ENCODE measurements around the gene HINT3.
"Not testable (repeated sequence)": the region's sequence is repeated elsewhere in the genome, so short reads cannot be mapped to it uniquely, and the experiment has no call there.

The HINT3 gene

DNA sequence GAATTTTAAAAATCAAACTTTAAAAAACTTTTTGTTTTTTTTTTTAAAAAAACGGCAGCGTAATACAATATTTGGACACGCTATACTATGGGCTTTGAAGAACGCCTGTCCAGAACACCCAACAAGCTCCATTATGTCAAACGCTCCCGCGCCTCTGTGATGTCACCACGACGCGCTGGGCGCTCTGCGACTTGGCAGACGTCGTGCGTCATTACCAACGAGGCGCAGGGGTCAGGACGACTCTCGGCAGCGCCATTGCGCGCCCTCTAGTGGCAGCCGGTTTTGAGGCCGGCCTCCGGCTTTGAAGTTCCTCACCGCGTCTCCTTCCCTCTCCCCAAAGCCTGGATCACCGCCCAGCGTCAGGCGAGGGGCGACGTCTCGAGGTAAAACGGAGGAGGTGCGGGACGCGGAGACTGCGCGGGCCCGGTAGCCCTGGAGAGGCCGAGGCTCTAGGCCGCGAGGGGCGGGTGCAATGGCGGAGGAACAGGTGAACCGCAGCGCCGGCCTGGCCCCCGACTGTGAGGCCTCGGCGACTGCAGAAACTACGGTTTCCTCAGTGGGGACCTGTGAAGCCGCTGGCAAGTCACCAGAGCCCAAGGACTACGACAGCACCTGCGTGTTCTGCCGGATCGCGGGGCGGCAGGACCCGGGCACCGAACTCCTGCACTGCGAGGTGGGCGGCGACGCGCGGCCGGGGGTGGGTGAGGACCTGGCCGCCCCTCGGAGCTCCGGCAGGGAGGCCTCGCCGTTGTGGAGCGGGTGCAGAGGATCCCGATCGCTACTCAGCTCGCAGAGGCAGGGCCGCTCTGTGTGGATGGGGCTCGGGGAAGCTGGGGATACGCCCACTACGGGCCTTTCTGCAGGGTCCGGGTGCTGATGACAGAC lies at the start of gene HINT3:
HINT3 (plus strand) TSS at position 265 of the 885 bp plus-strand sequence; CDS start at position 473, 208 bp downstream.
- H3K4me3 ChIP-seq (ENCODE audit: low read length, poor library complexity, severe bottlenecking) = peak within 1 kb of the TSS; percentile 93
- peaks cover 10% of the 10 kb centered on the region for H4K20me1 ChIP-seq (ENCODE audit: insufficient read depth, low read length, poor library complexity, severe bottlenecking)
- H3F3A ChIP-seq (ENCODE audit: low read depth) = no peaks in the 10 kb centered on the region
- peak within 1 kb of the TSS; percentile 95 for H3K4me2 ChIP-seq (ENCODE audit: low read depth, low read length, poor library complexity, severe bottlenecking)
- no peaks in the 10 kb centered on the region for H3K9me3 ChIP-seq (ENCODE audit: insufficient read depth, low read depth, low read length)
- peak within 1 kb of the TSS; percentile 91 for H3K9ac ChIP-seq (ENCODE audit: low read depth, low read length, poor library complexity, severe bottlenecking)
- peaks cover 43% of the 10 kb centered on the region for H3K79me2 ChIP-seq (ENCODE audit: insufficient read depth, low read length)
- H3K36me3 ChIP-seq (ENCODE audit: insufficient read depth, low read length) = no peaks in the 10 kb centered on the region
- no peaks in the 10 kb centered on the region for H3K9me2 ChIP-seq (replicated peaks; ENCODE audit: low read depth, low read length)
- TF ChIP-seq EZH2phosphoT487 (IDR thresholded peaks at IDR 0.05; ENCODE audit: borderline replicate concordance) = no peak
- peak; percentile 91 for TF ChIP-seq CTCF (conservative IDR thresholded peaks at IDR 0.05; ENCODE audit: low read length)
- peak within 1 kb of the TSS; percentile 95 for H2AFZ ChIP-seq (ENCODE audit: low read length)
- peaks cover 30% of the 10 kb centered on the region for H3K4me1 ChIP-seq (ENCODE audit: insufficient read depth, low read length, poor library complexity, severe bottlenecking)
- no peaks in the 10 kb centered on the region for H3K27me3 ChIP-seq (ENCODE audit: insufficient read depth, low read length, poor library complexity, severe bottlenecking)

DNA sequence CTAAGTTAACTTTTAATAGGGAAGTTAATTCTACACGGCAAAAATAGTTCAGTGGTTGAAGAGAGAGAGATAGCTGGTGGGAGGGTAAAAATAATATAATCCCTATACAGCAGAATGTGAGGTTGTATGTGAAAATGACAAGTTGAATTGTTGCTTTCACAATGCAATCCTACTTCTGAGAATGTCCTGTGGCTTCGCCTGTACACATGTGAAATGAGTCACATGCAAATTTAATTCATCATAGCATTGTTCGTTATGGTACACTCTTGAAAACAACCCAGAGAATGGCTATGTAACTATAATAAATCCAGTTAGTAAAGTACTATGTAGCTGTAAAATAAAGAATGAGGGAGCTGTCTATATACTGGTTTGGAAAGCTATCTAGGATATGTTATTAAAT lies 46.0 kb upstream of the HINT3 start:
- Histone ChIP-seq H3K4me3 (ENCODE audit: low read length, poor library complexity, severe bottlenecking) (no peak overlapping the region), H3K9ac (ENCODE audit: low read depth, low read length, poor library complexity, severe bottlenecking) (no peak overlapping the region), H3K79me2 (ENCODE audit: insufficient read depth, low read length) (no peaks in the 10 kb centered on the region), H3K9me3 (ENCODE audit: insufficient read depth, low read depth, low read length) (no peaks in the 10 kb centered on the region), H3K4me2 (ENCODE audit: low read depth, low read length, poor library complexity, severe bottlenecking) (no peak overlapping the region), H3K27me3 (ENCODE audit: insufficient read depth, low read length, poor library complexity, severe bottlenecking) (no peaks in the 10 kb centered on the region), H4K20me1 (ENCODE audit: insufficient read depth, low read length, poor library complexity, severe bottlenecking) (no peaks in the 10 kb centered on the region), H3K4me1 (ENCODE audit: insufficient read depth, low read length, poor library complexity, severe bottlenecking) (no peaks in the 10 kb centered on the region), H2AFZ (ENCODE audit: low read length) (no peak overlapping the region), H3K36me3 (ENCODE audit: insufficient read depth, low read length) (peaks cover 3% of the 10 kb centered on the region; the same call in 1 of the 2 replicates), H3F3A (ENCODE audit: low read depth) (no peaks in the 10 kb centered on the region), H3K9me2 (replicated peaks; ENCODE audit: low read depth, low read length) (no peaks in the 10 kb centered on the region)
- TF ChIP-seq EZH2phosphoT487 (IDR thresholded peaks at IDR 0.05; ENCODE audit: borderline replicate concordance) (no peak), CTCF (conservative IDR thresholded peaks at IDR 0.05; ENCODE audit: low read length) (no peak)

- not testable (repeated sequence) for H3K4me2 ChIP-seq (ENCODE audit: low read depth, low read length, poor library complexity, severe bottlenecking); H2AFZ ChIP-seq (ENCODE audit: low read length); H3F3A ChIP-seq (ENCODE audit: low read depth); H3K4me1 ChIP-seq (ENCODE audit: insufficient read depth, low read length, poor library complexity, severe bottlenecking); H4K20me1 ChIP-seq (ENCODE audit: insufficient read depth, low read length, poor library complexity, severe bottlenecking); H3K4me3 ChIP-seq (ENCODE audit: low read length, poor library complexity, severe bottlenecking); H3K9ac ChIP-seq (ENCODE audit: low read depth, low read length, poor library complexity, severe bottlenecking); H3K9me3 ChIP-seq (ENCODE audit: insufficient read depth, low read depth, low read length); H3K36me3 ChIP-seq (ENCODE audit: insufficient read depth, low read length); H3K9me2 ChIP-seq (replicated peaks; ENCODE audit: low read depth, low read length); H3K27me3 ChIP-seq (ENCODE audit: insufficient read depth, low read length, poor library complexity, severe bottlenecking); H3K79me2 ChIP-seq (ENCODE audit: insufficient read depth, low read length)
These were observed 45.5 kb upstream of the HINT3 start for GRCh38 chr6:125911051-125911451.

- not testable (repeated sequence) for H3K4me2 ChIP-seq (ENCODE audit: low read depth, low read length, poor library complexity, severe bottlenecking); H3F3A ChIP-seq (ENCODE audit: low read depth); H3K9me3 ChIP-seq (ENCODE audit: insufficient read depth, low read depth, low read length); H3K9me2 ChIP-seq (replicated peaks; ENCODE audit: low read depth, low read length); H2AFZ ChIP-seq (ENCODE audit: low read length); H3K4me3 ChIP-seq (ENCODE audit: low read length, poor library complexity, severe bottlenecking); H3K79me2 ChIP-seq (ENCODE audit: insufficient read depth, low read length); H3K27me3 ChIP-seq (ENCODE audit: insufficient read depth, low read length, poor library complexity, severe bottlenecking); H3K9ac ChIP-seq (ENCODE audit: low read depth, low read length, poor library complexity, severe bottlenecking); H4K20me1 ChIP-seq (ENCODE audit: insufficient read depth, low read length, poor library complexity, severe bottlenecking); H3K4me1 ChIP-seq (ENCODE audit: insufficient read depth, low read length, poor library complexity, severe bottlenecking)
- H3K36me3 ChIP-seq (ENCODE audit: insufficient read depth, low read length) = peaks cover 14% of the 10 kb centered on the region; the same call in 1 of the 2 replicates
These were observed 44.1 kb upstream of the HINT3 start for GRCh38 chr6:125912430-125912829.
